Measurements from ENCODE around the gene MOXD1.
"Not testable (repeated sequence)": the region's sequence is repeated elsewhere in the genome, so short reads cannot be mapped to it uniquely, and the experiment has no call there.

GRCh38 chr6:132310151-132310550, 91.1 kb downstream of the MOXD1 start:
- TF ChIP-seq, protein P1, sequence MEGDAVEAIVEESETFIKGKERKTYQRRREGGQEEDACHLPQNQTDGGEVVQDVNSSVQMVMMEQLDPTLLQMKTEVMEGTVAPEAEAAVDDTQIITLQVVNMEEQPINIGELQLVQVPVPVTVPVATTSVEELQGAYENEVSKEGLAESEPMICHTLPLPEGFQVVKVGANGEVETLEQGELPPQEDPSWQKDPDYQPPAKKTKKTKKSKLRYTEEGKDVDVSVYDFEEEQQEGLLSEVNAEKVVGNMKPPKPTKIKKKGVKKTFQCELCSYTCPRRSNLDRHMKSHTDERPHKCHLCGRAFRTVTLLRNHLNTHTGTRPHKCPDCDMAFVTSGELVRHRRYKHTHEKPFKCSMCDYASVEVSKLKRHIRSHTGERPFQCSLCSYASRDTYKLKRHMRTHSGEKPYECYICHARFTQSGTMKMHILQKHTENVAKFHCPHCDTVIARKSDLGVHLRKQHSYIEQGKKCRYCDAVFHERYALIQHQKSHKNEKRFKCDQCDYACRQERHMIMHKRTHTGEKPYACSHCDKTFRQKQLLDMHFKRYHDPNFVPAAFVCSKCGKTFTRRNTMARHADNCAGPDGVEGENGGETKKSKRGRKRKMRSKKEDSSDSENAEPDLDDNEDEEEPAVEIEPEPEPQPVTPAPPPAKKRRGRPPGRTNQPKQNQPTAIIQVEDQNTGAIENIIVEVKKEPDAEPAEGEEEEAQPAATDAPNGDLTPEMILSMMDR (IDR thresholded peaks at IDR 0.05), result not testable (repeated sequence)
- TF ChIP-seq POLR2AphosphoS5, POLR2A (IDR thresholded peaks at IDR 0.05): not testable (repeated sequence)

Measured in prostate gland (tissue), 2 donors.